Hepatocyte (in vitro differentiated cells): ENCODE results near the gene ZNF273. TPM values are rescaled to one million over a fixed set of nuclear protein-coding genes. Genes with fewer than 3 reads are reported as not detected.

Source experiments
- DNase-seq: peaks from one replicate; pipeline ENCODE4 v3.0.0-alpha.2; 2016; ENCODE audit warnings: low spot score
- H2AFZ ChIP-seq: fragments of 200-600 bp; sonication (generic); 2 replicates; pipeline ENCODE4 v1.6.0; 2016; ENCODE audit warnings: antibody characterized with exemption, mild to moderate bottlenecking
- H3K27ac ChIP-seq: fragments of 200-600 bp; sonication (generic); 2 replicates; pipeline ENCODE4 v1.5.1; 2016; ENCODE audit warnings: mild to moderate bottlenecking
- H3K27me3 ChIP-seq: fragments of 200-600 bp; sonication (generic); 2 replicates; pipeline ENCODE4 v1.6.1; 2016
- H3K36me3 ChIP-seq: fragments of 200-600 bp; sonication (generic); replicated peaks from 2 replicates; pipeline ENCODE4 v1.5.1; 2016; ENCODE audit warnings: low read depth; ENCODE audit not compliant: insufficient read depth
- H3K4me1 ChIP-seq: fragments of 200-600 bp; sonication (generic); 2 replicates; pipeline ENCODE4 v1.5.1; 2016; ENCODE audit warnings: mild to moderate bottlenecking, moderate library complexity; ENCODE audit not compliant: insufficient read depth
- H3K4me2 ChIP-seq: fragments of 200-600 bp; sonication (generic); 2 replicates; pipeline ENCODE4 v1.6.0; 2016
- H3K4me3 ChIP-seq: fragments of 200-600 bp; sonication (generic); 2 replicates; pipeline ENCODE4 v1.5.1; 2016; ENCODE audit warnings: mild to moderate bottlenecking
- H3K79me2 ChIP-seq: fragments of 200-600 bp; sonication (generic); 2 replicates; pipeline ENCODE4 v1.6.0; 2017; ENCODE audit warnings: mild to moderate bottlenecking
- H3K9me2 ChIP-seq: fragments of 200-600 bp; sonication (generic); replicated peaks from 2 replicates; pipeline ENCODE4 v1.6.0; 2017; ENCODE audit warnings: mild to moderate bottlenecking; ENCODE audit not compliant: insufficient read depth
- H3K9me3 ChIP-seq: fragments of 200-600 bp; sonication (generic); 2 replicates; pipeline ENCODE4 v1.5.1; 2016; ENCODE audit warnings: low read depth, mild to moderate bottlenecking
- H4K20me1 ChIP-seq: fragments of 200-600 bp; sonication (generic); 2 replicates; pipeline ENCODE4 v1.6.0; 2016; ENCODE audit warnings: mild to moderate bottlenecking; ENCODE audit not compliant: insufficient read depth, poor library complexity, severe bottlenecking
- EZH2 ChIP-seq: fragments of 200-600 bp; sonication (generic); IDR thresholded peaks from 2 replicates; pipeline ENCODE4 v1.6.1; 2016; ENCODE audit warnings: antibody characterized with exemption, mild to moderate bottlenecking, borderline replicate concordance
- EZH2phosphoT487 ChIP-seq: fragments of 200-600 bp; sonication (generic); IDR thresholded peaks from one replicate; pipeline ENCODE4 v1.6.1; 2018; ENCODE audit warnings: antibody characterized with exemption, mild to moderate bottlenecking, low read depth, moderate library complexity; ENCODE audit not compliant: unreplicated experiment, severe bottlenecking
- WGBS: methylation state at CpG from one replicate; pipeline ENCODE4 v1.1.6; 2016; ENCODE audit warnings: low lambda C conversion rate; ENCODE audit errors: missing lambda C conversion rate; 5-methylcytosine and 5-hydroxymethylcytosine counted together
- polyA plus RNA-seq: library from polyadenylated mRNA; unstranded; fragments of >200 nt; fragmentation: Nextera tagmentation; extraction: Ambion mirVana; gene quantifications from 2 replicates; pipeline ENCODE4 v1.2.1, GENCODE V29; 2016
- total RNA-seq: library from RNA; depleted of rRNA; stranded (reverse); fragments of >200 nt; gene quantifications from 2 replicates; pipeline ENCODE4 v1.2.3, GENCODE V29; 2014
- TF ChIP-seq, protein P1 (sequence below): fragments of 200-600 bp; sonication (generic); IDR thresholded peaks from 2 replicates; pipeline ENCODE4 v1.5.1; 2016; ENCODE audit warnings: antibody characterized with exemption, mild to moderate bottlenecking; ENCODE audit not compliant: poor library complexity

ZNF273 gene
- total and polyA plus RNA-seq, 2 experiments from 2014 or later, result 4.1 to 4.9 TPM

DNA sequence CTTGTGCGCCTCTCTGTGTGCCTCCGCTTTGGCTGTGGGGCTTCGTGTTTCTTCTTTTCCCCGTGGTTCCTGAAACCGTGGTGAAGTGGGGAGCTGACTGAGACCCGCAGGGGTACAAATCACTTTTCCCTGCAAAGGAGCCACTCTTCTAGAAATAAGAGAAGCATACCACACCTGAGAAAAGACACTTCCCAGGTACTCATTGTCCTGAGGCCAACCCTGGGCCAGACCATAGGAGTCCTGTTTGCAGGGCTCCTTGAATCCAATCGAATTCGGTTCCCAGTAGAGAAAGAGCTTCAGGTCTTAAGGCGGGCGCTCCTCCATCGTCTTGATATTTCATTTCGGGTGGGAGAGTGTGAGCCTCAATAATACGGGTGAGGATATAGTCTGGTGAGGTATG, 32.4 kb upstream of the ZNF273 start:
- Histone ChIP-seq H3K4me1 (no peaks in the 10 kb centered on the region), H3K27me3 (no peaks in the 10 kb centered on the region), H4K20me1 (no peaks in the 10 kb centered on the region), H3K27ac (no peak overlapping the region), H3K9me3 (no peaks in the 10 kb centered on the region), H3K4me2 (no peak overlapping the region), H3K36me3 (no peaks in the 10 kb centered on the region), H3K4me3 (no peak overlapping the region), H3K79me2 (no peaks in the 10 kb centered on the region), H3K9me2 (no peaks in the 10 kb centered on the region), H2AFZ (no peak overlapping the region)
- 86% methylated on average over 13 of the region's 13 CpGs for WGBS
- no peak for DNase-seq
- TF ChIP-seq, protein P1, sequence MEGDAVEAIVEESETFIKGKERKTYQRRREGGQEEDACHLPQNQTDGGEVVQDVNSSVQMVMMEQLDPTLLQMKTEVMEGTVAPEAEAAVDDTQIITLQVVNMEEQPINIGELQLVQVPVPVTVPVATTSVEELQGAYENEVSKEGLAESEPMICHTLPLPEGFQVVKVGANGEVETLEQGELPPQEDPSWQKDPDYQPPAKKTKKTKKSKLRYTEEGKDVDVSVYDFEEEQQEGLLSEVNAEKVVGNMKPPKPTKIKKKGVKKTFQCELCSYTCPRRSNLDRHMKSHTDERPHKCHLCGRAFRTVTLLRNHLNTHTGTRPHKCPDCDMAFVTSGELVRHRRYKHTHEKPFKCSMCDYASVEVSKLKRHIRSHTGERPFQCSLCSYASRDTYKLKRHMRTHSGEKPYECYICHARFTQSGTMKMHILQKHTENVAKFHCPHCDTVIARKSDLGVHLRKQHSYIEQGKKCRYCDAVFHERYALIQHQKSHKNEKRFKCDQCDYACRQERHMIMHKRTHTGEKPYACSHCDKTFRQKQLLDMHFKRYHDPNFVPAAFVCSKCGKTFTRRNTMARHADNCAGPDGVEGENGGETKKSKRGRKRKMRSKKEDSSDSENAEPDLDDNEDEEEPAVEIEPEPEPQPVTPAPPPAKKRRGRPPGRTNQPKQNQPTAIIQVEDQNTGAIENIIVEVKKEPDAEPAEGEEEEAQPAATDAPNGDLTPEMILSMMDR, result no peak
- TF ChIP-seq EZH2phosphoT487 (no peak), EZH2 (no peak)

DNA sequence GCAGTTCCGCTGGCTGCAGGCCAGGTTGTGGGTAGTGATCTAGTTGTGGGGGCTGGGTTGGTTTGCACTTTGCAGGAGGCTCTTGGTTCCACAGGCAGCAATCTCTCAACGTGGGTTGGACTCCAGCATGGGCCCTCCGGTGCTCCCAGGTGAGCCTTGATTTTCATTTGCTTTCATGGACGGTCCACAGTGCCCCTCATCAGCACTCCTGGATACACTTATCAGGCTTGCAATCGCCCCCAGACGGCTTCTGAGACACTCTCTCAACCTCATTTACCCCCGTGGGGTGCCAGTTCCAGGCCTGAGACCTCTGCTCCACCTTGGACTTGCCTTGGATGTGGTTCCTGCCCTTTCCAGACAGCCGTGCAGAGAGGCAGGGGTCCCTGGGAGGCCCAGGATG, 31.3 kb upstream of the ZNF273 start:
- H3K27ac ChIP-seq, result no peak overlapping the region
- H3K9me2 ChIP-seq, result no peaks in the 10 kb centered on the region
- no peaks in the 10 kb centered on the region for H3K79me2 ChIP-seq
- H3K9me3 ChIP-seq, result no peaks in the 10 kb centered on the region
- DNase-seq, result no peak
- TF ChIP-seq EZH2 (no peak), EZH2phosphoT487 (no peak)
- TF ChIP-seq, protein P1, result no peak
- no peak overlapping the region for H2AFZ ChIP-seq
- no peaks in the 10 kb centered on the region for H3K36me3 ChIP-seq
- no peaks in the 10 kb centered on the region for H3K27me3 ChIP-seq
- H4K20me1 ChIP-seq, result no peaks in the 10 kb centered on the region
- H3K4me3 ChIP-seq, result no peak overlapping the region
- 64% methylated on average over 8 of the region's 8 CpGs for WGBS
- no peak overlapping the region for H3K4me2 ChIP-seq
- no peaks in the 10 kb centered on the region for H3K4me1 ChIP-seq

DNA sequence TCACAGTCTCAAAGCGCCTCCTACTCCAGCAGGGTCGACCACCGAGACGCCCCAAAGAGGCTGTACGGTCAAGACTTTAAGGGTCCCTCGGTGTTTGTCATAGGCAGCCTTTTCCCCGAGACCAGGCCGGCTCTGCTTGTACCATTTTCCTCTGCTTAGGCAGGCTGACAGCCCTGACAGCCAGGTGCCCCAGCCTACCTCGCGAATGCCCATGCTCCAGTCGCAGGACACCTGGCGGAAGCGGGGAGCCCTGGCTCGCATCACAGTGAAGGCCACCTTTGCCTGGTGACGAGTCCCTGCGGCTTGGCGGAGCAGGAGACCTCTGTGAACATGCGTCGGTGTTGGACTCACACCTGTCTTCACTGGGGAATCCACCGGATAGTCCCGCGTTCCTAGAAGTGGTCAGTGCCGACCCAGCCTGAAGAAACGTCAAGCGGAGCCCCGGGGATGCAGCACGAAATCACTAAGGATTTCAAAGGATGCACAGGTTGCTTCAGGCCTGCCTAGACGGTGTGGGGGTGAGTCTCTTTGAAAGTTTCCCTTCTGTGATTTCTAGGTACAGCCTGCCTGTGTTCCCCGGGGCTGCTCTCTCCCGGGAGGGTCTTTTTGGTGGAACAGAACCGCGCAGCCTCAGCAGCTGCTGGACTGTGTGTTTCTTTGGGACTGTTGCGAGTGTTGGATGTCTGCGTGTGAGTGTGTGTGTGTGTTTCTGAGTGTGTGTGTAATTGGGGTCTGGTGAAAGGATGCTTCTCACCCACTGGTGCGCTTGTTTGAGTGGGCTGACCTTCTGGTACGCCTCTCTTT, 30.5 kb upstream of the ZNF273 start:
- Histone ChIP-seq H3K4me2 (no peak overlapping the region), H2AFZ (no peak overlapping the region), H3K27me3 (no peaks in the 10 kb centered on the region), H3K79me2 (no peaks in the 10 kb centered on the region), H3K9me3 (no peaks in the 10 kb centered on the region), H3K27ac (no peak overlapping the region), H3K36me3 (no peaks in the 10 kb centered on the region), H4K20me1 (no peaks in the 10 kb centered on the region), H3K9me2 (no peaks in the 10 kb centered on the region), H3K4me1 (no peaks in the 10 kb centered on the region), H3K4me3 (no peak overlapping the region)
- WGBS, result 92% methylated on average over 36 of the region's 36 CpGs
- TF ChIP-seq, protein P1, result no peak
- TF ChIP-seq EZH2phosphoT487 (no peak), EZH2 (no peak)
- peak; percentile 1 for DNase-seq
